K562 (cell line): ENCODE measurements around the gene ZNF692. TPM values are rescaled to one million over a fixed set of nuclear protein-coding genes. Genes with fewer than 3 reads are reported as not detected.

ENCODE experiments used
- BRD9 ChIP-seq: fragments of 450-650 bp; IDR thresholded peaks from 2 replicates; pipeline ENCODE4 v1.6.1; 2018; ENCODE audit warnings: low read depth; ENCODE audit not compliant: partially characterized antibody
- CHD7 ChIP-seq: fragments of 200-600 bp; sonication (generic); IDR thresholded peaks from one replicate; pipeline ENCODE4 v1.6.1; 2012; ENCODE audit warnings: mild to moderate bottlenecking, low read depth, low read length, inconsistent platforms
- MEIS2 ChIP-seq: fragments of 450-650 bp; IDR thresholded peaks from 2 replicates; pipeline ENCODE4 v1.6.1; 2014; ENCODE audit warnings: mild to moderate bottlenecking; ENCODE audit not compliant: partially characterized antibody
- PHF21A ChIP-seq: fragments of 450-650 bp; IDR thresholded peaks from 2 replicates; pipeline ENCODE4 v1.6.1; 2017; ENCODE audit warnings: low read depth, borderline replicate concordance
- RREB1 ChIP-seq: fragments of 250-450 bp; sonication (Bioruptor Pico); IDR thresholded peaks from 2 replicates; pipeline ENCODE4 v1.4.0; 2020
- STAT5B ChIP-seq: fragments of 250-450 bp; sonication (Bioruptor Pico); IDR thresholded peaks from 2 replicates; pipeline ENCODE4 v1.8.0; 2021; ENCODE audit warnings: mild to moderate bottlenecking, inconsistent platforms
- polyA plus RNA-seq, 8 experiments: library from polyadenylated mRNA; depleted of rRNA in 4 of 8; stranded (reverse) in 5 of 8; unstranded in 3 of 8; fragments of >200 nt; fragmentation: Nextera tagmentation in 2 of 8; fragmentation: Illumina TruSeq in 1 of 8; extraction: Ambion mirVana in 2 of 8; extraction: Trizol in 1 of 8; gene quantifications; 2 replicates each; pipeline versions ENCODE4 v1.2.1 to v1.2.3, GENCODE V29; 2011 to 2014; ENCODE audit warnings: inconsistent platforms in 1 of 8, missing spikeins in 1 of 8
- total RNA-seq, 7 experiments: library from RNA; depleted of rRNA in 6 of 7; stranded (reverse); fragments of >200 nt in 6 of 7; fragmentation: Illumina TruSeq in 2 of 7; extraction: Trizol in 2 of 7; gene quantifications; 2 replicates each; pipeline versions ENCODE4 v1.2.1 to v1.2.3, GENCODE V29; 2011 to 2021; ENCODE audit warnings: low replicate concordance in 1 of 7

The ZNF692 gene
- total and polyA plus RNA-seq, 9 of the 15 experiments (the other 6 are each of a cell fraction or from before 2014, with no cell fraction given) = 8.4 to 143 (median 55.9) TPM

- no peak for TF ChIP-seq CHD7
- TF ChIP-seq STAT5B = no peak
- 0 out of 2 replicates have a peak, but pooled peaks have one; percentile 9 for TF ChIP-seq RREB1 (CRISPR knock-in tag)
- peak; percentile 92 for TF ChIP-seq MEIS2
- no peak for TF ChIP-seq PHF21A
- TF ChIP-seq BRD9 = peak; percentile 33
Measured at GRCh38 chr1:248858891-248859889, at the start of gene ZNF692 (continued).
